ENCODE measurements around the gene GJC2. TPM values are rescaled to one million over a fixed set of nuclear protein-coding genes. Genes with fewer than 3 reads are reported as not detected.

Gene GJC2
- polyA plus RNA-seq, 1 donor from 2014 or later: 2.3 TPM

GRCh38 chr1:228190778-228191177, 41.0 kb downstream of the GJC2 start:
- H3K27ac ChIP-seq (ENCODE audit: low read length): no peak overlapping the region
- H4K20me1 ChIP-seq (ENCODE audit: insufficient read depth): no peaks in the 10 kb centered on the region
- no peaks in the 10 kb centered on the region for H3K79me2 ChIP-seq (replicated peaks; ENCODE audit: insufficient read depth, low read length)
- H3K36me3 ChIP-seq (ENCODE audit: insufficient read depth, low read length): no peaks in the 10 kb centered on the region
- H3K4me2 ChIP-seq (ENCODE audit: low read length): no peak overlapping the region
- no peak overlapping the region for H2AFZ ChIP-seq (ENCODE audit: low read depth, low read length)
- H3K9me3 ChIP-seq (ENCODE audit: low read length): peaks cover 7% of the 10 kb centered on the region
- no peak overlapping the region for H3K9ac ChIP-seq (ENCODE audit: low read length)
- no peak for TF ChIP-seq MXI1 (conservative IDR thresholded peaks at IDR 0.05; ENCODE audit: poor library complexity, severe bottlenecking)
- no peak for TF ChIP-seq CTCF (IDR thresholded peaks at IDR 0.05; ENCODE audit: poor library complexity, severe bottlenecking)
- TF ChIP-seq POLR2AphosphoS5 (IDR thresholded peaks at IDR 0.05): no peak
- no peak for TF ChIP-seq EZH2 (IDR thresholded peaks at IDR 0.05; ENCODE audit: borderline replicate concordance, insufficient read depth, low read length, poor library complexity, severe bottlenecking)
- TF ChIP-seq EP300 (conservative IDR thresholded peaks at IDR 0.05; ENCODE audit: poor library complexity, severe bottlenecking): no peak
- TF ChIP-seq REST (IDR thresholded peaks at IDR 0.05; ENCODE audit: borderline replicate concordance): no peak
- TF ChIP-seq SMC3 (conservative IDR thresholded peaks at IDR 0.05; ENCODE audit: poor library complexity): no peak
- TF ChIP-seq RAD21 (conservative IDR thresholded peaks at IDR 0.05): no peak
- no peak for TF ChIP-seq TAF1 (IDR thresholded peaks at IDR 0.05; ENCODE audit: low read depth)
- H3F3A ChIP-seq (ENCODE audit: insufficient read depth, low read length, poor library complexity, severe bottlenecking): no peaks in the 10 kb centered on the region
- no peak overlapping the region for H3K4me3 ChIP-seq (ENCODE audit: low read length)
- H3K27me3 ChIP-seq (ENCODE audit: insufficient read depth, low read depth, low read length): no peaks in the 10 kb centered on the region
- H3K9me2 ChIP-seq (ENCODE audit: insufficient read depth, low read length): no peaks in the 10 kb centered on the region

GRCh38 chr1:228194436-228194835, 44.7 kb downstream of the GJC2 start:
- no peak for TF ChIP-seq EZH2 (IDR thresholded peaks at IDR 0.05; ENCODE audit: borderline replicate concordance, insufficient read depth, low read length, poor library complexity, severe bottlenecking)
- TF ChIP-seq RAD21 (conservative IDR thresholded peaks at IDR 0.05): no peak
- TF ChIP-seq POLR2AphosphoS5 (IDR thresholded peaks at IDR 0.05): no peak
- Histone ChIP-seq H3K9me3 (ENCODE audit: low read length) (peaks cover 4% of the 10 kb centered on the region), H3F3A (ENCODE audit: insufficient read depth, low read length, poor library complexity, severe bottlenecking) (no peaks in the 10 kb centered on the region), H3K36me3 (ENCODE audit: insufficient read depth, low read length) (no peaks in the 10 kb centered on the region), H3K27me3 (ENCODE audit: insufficient read depth, low read depth, low read length) (no peaks in the 10 kb centered on the region), H3K79me2 (replicated peaks; ENCODE audit: insufficient read depth, low read length) (no peaks in the 10 kb centered on the region), H3K4me3 (ENCODE audit: low read length) (no peak overlapping the region), H3K4me2 (ENCODE audit: low read length) (no peak overlapping the region), H3K9ac (ENCODE audit: low read length) (no peak overlapping the region), H2AFZ (ENCODE audit: low read depth, low read length) (no peak overlapping the region), H3K27ac (ENCODE audit: low read length) (no peak overlapping the region), H4K20me1 (ENCODE audit: insufficient read depth) (no peaks in the 10 kb centered on the region), H3K9me2 (ENCODE audit: insufficient read depth, low read length) (no peaks in the 10 kb centered on the region)

Measured in neural cell (in vitro differentiated cells).